ENCODE measurements around the gene OR10R2.

- TF ChIP-seq POLR2A (IDR thresholded peaks at IDR 0.05; ENCODE audit: low read length) (no peak), GATA1 (IDR thresholded peaks at IDR 0.05; ENCODE audit: low read depth, low read length) (no peak)
Observed at GRCh38 chr1:158434741-158435140, 37.3 kb upstream of the OR10R2 start.

All from erythroblast (primary cell).